Esophagus muscularis mucosa (tissue), 4 donors: ENCODE measurements around the gene CFAP74. TPM values are rescaled to one million over a fixed set of nuclear protein-coding genes. Genes with fewer than 3 reads are reported as not detected.

Experiments
- DNase-seq: peaks from one replicate; pipeline ENCODE4 v3.0.0-alpha.2; 2017; ENCODE audit errors: extremely low spot score
- H3K27ac ChIP-seq, 4 donors: fragments of 200-600 bp; sonication (generic); replicated peaks in 1 of 4; 1 replicate in 3 of 4; 2 replicates in 1 of 4; pipeline ENCODE4 v1.5.1; 2016 to 2019; ENCODE audit warnings: mild to moderate bottlenecking in 1 of 4
- H3K27me3 ChIP-seq, 4 donors: fragments of 200-600 bp; sonication (generic); one replicate each; pipeline versions ENCODE4 v1.5.1 to v1.6.0; 2016 to 2019
- H3K36me3 ChIP-seq, 4 donors: fragments of 200-600 bp; sonication (generic); one replicate each; pipeline ENCODE4 v1.5.1; 2016 to 2019
- H3K4me1 ChIP-seq, 4 donors: fragments of 200-600 bp; sonication (generic); one replicate each; pipeline ENCODE4 v1.5.1; 2016 to 2019
- H3K4me3 ChIP-seq, 4 donors: fragments of 200-600 bp; sonication (generic); 1 replicate in 2 of 4; 2 replicates in 2 of 4; pipeline ENCODE4 v1.5.1; 2016 to 2019; ENCODE audit warnings: mild to moderate bottlenecking in 4 of 4, moderate library complexity in 1 of 4
- H3K9me3 ChIP-seq, 4 donors: fragments of 200-600 bp; sonication (generic); 1 replicate in 3 of 4; 2 replicates in 1 of 4; pipeline ENCODE4 v1.5.1; 2016 to 2019
- CTCF ChIP-seq, 3 experiments: fragments of 200-600 bp in 2 of 3; fragments of 450-650 bp in 1 of 3; sonication (generic) in 2 of 3; IDR thresholded peaks; one replicate each; pipeline ENCODE4 v1.5.1; 2017 to 2019; ENCODE audit warnings: antibody characterized with exemption in 3 of 3, mild to moderate bottlenecking in 2 of 3, moderate library complexity in 1 of 3
- EP300 ChIP-seq: sonication (generic); formaldehyde crosslinking; IDR thresholded peaks from one replicate; pipeline ENCODE4 v1.6.1; 2017; ENCODE audit warnings: antibody characterized with exemption
- POLR2A ChIP-seq: fragments of 450-650 bp; IDR thresholded peaks from one replicate; pipeline ENCODE4 v1.6.1; 2017; ENCODE audit warnings: antibody characterized with exemption, moderate library complexity, mild to moderate bottlenecking, low read depth
- POLR2AphosphoS5 ChIP-seq, 2 donors: sonication (generic); formaldehyde crosslinking; IDR thresholded peaks; one replicate each; pipeline ENCODE4 v1.6.1; 2017; ENCODE audit warnings: antibody characterized with exemption in 2 of 2
- WGBS: methylation state at CpG from one replicate; pipeline ENCODE4 v1.1.5; 2018; 5-methylcytosine and 5-hydroxymethylcytosine counted together
- intact Hi-C: fragments of 100-400 bp; cut with DNase I; formaldehyde crosslinking; loops from one replicate; pipeline ENCODE4 v1.15.1; 2023
- total RNA-seq, 4 donors: library from RNA; depleted of rRNA; stranded (reverse); fragments of >200 nt; gene quantifications; one replicate each; pipeline versions ENCODE4 v1.1.0 to v1.2.1, GENCODE V29; 2016

Gene CFAP74
- total RNA-seq, 4 donors from 2014 or later: not detected

- peaks cover 0 to 83% (median 2%) of the 10 kb centered on the region in 4 donors for H3K27me3 ChIP-seq
- intact Hi-C loops: no loop called here
- TF ChIP-seq POLR2A (no peak), POLR2AphosphoS5 (IDR thresholded peaks at IDR 0.05) (no peak), EP300 (no peak), CTCF (IDR thresholded peaks at IDR 0.05) (no peak)
Measured at GRCh38 chr1:2041305-2041704, 37.7 kb upstream of the CFAP74 start.

GRCh38 chr1:2039251-2039650, 35.7 kb upstream of the CFAP74 start:
- WGBS: 78% methylated on average over 8 of the region's 8 CpGs
- no peaks in the 10 kb centered on the region for H3K36me3 ChIP-seq
- intact Hi-C loops: no loop called here

More at GRCh38 chr1:2041305-2041704, 37.7 kb upstream of the CFAP74 start:
- Histone ChIP-seq H3K9me3 (peaks cover 0 to 16% (median 2%) of the 10 kb centered on the region in 4 donors), H3K36me3 (no peaks in the 10 kb centered on the region), H3K4me3 (no peak overlapping the region), H3K27ac (no peak overlapping the region), H3K4me1 (peaks cover 11 to 21% (median 19%) of the 10 kb centered on the region in 4 donors)
- 88% methylated on average over 5 of the region's 15 CpGs for WGBS
- DNase-seq: no peak

GRCh38 chr1:2038229-2038628, 34.6 kb upstream of the CFAP74 start:
- intact Hi-C loops: no loop called here
- DNase-seq: no peak
- 89% methylated on average over 8 of the region's 8 CpGs for WGBS
- no peak overlapping the region for H3K4me3 ChIP-seq
- peaks cover 0 to 83% (median 0%) of the 10 kb centered on the region in 4 donors for H3K27me3 ChIP-seq
- no peaks in the 10 kb centered on the region for H3K36me3 ChIP-seq
- no peaks in the 10 kb centered on the region for H3K4me1 ChIP-seq
- peaks cover 0 to 16% (median 2%) of the 10 kb centered on the region in 4 donors for H3K9me3 ChIP-seq
- no peak for TF ChIP-seq POLR2AphosphoS5 (IDR thresholded peaks at IDR 0.05)
- TF ChIP-seq EP300: no peak
- TF ChIP-seq CTCF (IDR thresholded peaks at IDR 0.05): no peak
- TF ChIP-seq POLR2A: no peak
- H3K27ac ChIP-seq: no peak overlapping the region

More at GRCh38 chr1:2039251-2039650, 35.7 kb upstream of the CFAP74 start:
- H3K4me3 ChIP-seq: no peak overlapping the region
- no peak for TF ChIP-seq POLR2AphosphoS5 (IDR thresholded peaks at IDR 0.05)
- TF ChIP-seq POLR2A: no peak
- peaks cover 0 to under 1% (median under 1%) of the 10 kb centered on the region in 4 donors for H3K4me1 ChIP-seq
- peaks cover 0 to 16% (median 2%) of the 10 kb centered on the region in 4 donors for H3K9me3 ChIP-seq
- DNase-seq: no peak
- no peak overlapping the region for H3K27ac ChIP-seq
- peaks cover 0 to 82% (median 0%) of the 10 kb centered on the region in 4 donors for H3K27me3 ChIP-seq

- Histone ChIP-seq H3K4me3 (no peak overlapping the region), H3K27ac (no peak overlapping the region), H3K27me3 (peaks cover 0 to 85% (median 0%) of the 10 kb centered on the region in 4 donors), H3K4me1 (no peaks in the 10 kb centered on the region), H3K36me3 (no peaks in the 10 kb centered on the region), H3K9me3 (peaks cover 0 to 16% (median 2%) of the 10 kb centered on the region in 4 donors)
- intact Hi-C loops: no loop called here
- TF ChIP-seq EP300 (no peak), POLR2AphosphoS5 (IDR thresholded peaks at IDR 0.05) (no peak), POLR2A (no peak), CTCF (IDR thresholded peaks at IDR 0.05) (no peak)
- WGBS: 79% methylated on average over 17 of the region's 18 CpGs
- no peak for DNase-seq
Measured at GRCh38 chr1:2037314-2037979, 33.9 kb upstream of the CFAP74 start.

GRCh38 chr1:2036287-2036686, 32.7 kb upstream of the CFAP74 start:
- Histone ChIP-seq H3K27me3 (peaks cover 0 to 86% (median 0%) of the 10 kb centered on the region in 4 donors), H3K27ac (no peak overlapping the region), H3K4me3 (no peak overlapping the region), H3K36me3 (no peaks in the 10 kb centered on the region), H3K4me1 (no peaks in the 10 kb centered on the region), H3K9me3 (peaks cover 0 to 16% (median 2%) of the 10 kb centered on the region in 4 donors)
- TF ChIP-seq POLR2A (no peak), EP300 (no peak), CTCF (IDR thresholded peaks at IDR 0.05) (no peak), POLR2AphosphoS5 (IDR thresholded peaks at IDR 0.05) (no peak)
- intact Hi-C loops: no loop called here
- no peak for DNase-seq
- WGBS: 85% methylated on average over 11 of the region's 15 CpGs
